H1 (cell line): Measurements from ENCODE around the gene CST8. TPM values are rescaled to one million over a fixed set of nuclear protein-coding genes. Genes with fewer than 3 reads are reported as not detected.

Source experiments
- GABPA ChIP-seq: IDR thresholded peaks from 2 replicates; pipeline ENCODE4 v1.6.1; 2011; ENCODE audit warnings: mild to moderate bottlenecking, low read length, moderate library complexity, borderline replicate concordance; ENCODE audit not compliant: insufficient read depth
- polyA plus RNA-seq, 7 experiments: library from polyadenylated mRNA; depleted of rRNA in 3 of 7; stranded (reverse) in 5 of 7; unstranded in 2 of 7; fragments of >200 nt in 5 of 7; fragments of 200-250 nt in 2 of 7; gene quantifications; 1 replicate in 5 of 7; 2 replicates in 1 of 7; 4 replicates in 1 of 7; pipeline versions ENCODE4 v1.2.1 to v1.2.3, GENCODE V29; 2011 to 2013; ENCODE audit warnings: missing spikeins in 2 of 7, mixed read lengths in 2 of 7
- total RNA-seq: library from RNA; stranded (reverse); fragmentation: NEBNext Ultra II Directional; extraction: Animal tissue kit (Norgen Biotek cat#: 25700); gene quantifications from 2 replicates; pipeline ENCODE4 v1.2.1, GENCODE V29; 2021

CST8 gene
- total and polyA plus RNA-seq, 2 of the 8 experiments (the other 6 are each of a cell fraction or from before 2014, with no cell fraction given): not detected

DNA sequence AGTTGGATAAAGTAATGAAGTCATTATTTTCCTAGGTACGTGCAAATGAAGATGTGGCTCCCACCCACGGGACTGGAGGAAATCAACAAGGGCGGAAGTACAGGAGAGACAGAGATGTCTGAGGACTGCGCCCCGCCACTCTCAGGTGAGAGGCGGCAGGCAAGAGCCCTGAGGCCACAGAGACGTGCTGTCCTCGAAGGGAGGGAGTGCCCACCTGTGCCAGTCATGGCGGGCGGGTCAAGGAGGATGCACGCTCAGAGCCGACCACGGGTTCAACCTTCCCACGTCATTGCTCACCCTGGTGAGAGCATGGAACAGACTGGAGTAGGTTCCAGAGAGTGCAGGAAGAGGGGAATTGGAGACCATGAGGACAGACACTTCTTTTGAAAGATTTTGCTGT is 12.7 kb downstream of the CST8 start (continued):
- no peak for TF ChIP-seq GABPA
